Uterus (tissue), 4 donors: ENCODE measurements around the gene ANP32A. TPM values are rescaled to one million over a fixed set of nuclear protein-coding genes. Genes with fewer than 3 reads are reported as not detected.

ENCODE experiments used
- DNase-seq, 2 donors: peaks; one replicate each; pipeline ENCODE4 v3.0.0-alpha.2; 2019 to 2020
- H3K27ac ChIP-seq, 2 donors: fragments of 200-600 bp; sonication (generic); 1 replicate in 1 of 2; 2 replicates in 1 of 2; pipeline ENCODE4 v1.5.1; 2016 to 2018
- H3K27me3 ChIP-seq, 2 donors: fragments of 200-600 bp; sonication (generic); one replicate each; pipeline ENCODE4 v1.5.1; 2018 to 2019; ENCODE audit warnings: control low read depth in 1 of 2
- H3K36me3 ChIP-seq, 2 donors: fragments of 200-600 bp; sonication (generic); one replicate each; pipeline ENCODE4 v1.5.1; 2019; ENCODE audit warnings: control low read depth in 1 of 2
- H3K4me1 ChIP-seq, 2 donors: fragments of 200-600 bp; sonication (generic); one replicate each; pipeline ENCODE4 v1.5.1; 2018 to 2019; ENCODE audit warnings: control low read depth in 1 of 2
- H3K4me3 ChIP-seq, 2 donors: fragments of 200-600 bp; sonication (generic); 1 replicate in 1 of 2; 2 replicates in 1 of 2; pipeline ENCODE4 v1.5.1; 2018 to 2019; ENCODE audit warnings: mild to moderate bottlenecking in 1 of 2
- H3K9me3 ChIP-seq, 2 donors: fragments of 200-600 bp; sonication (generic); one replicate each; pipeline ENCODE4 v1.5.1; 2019; ENCODE audit warnings: control low read depth in 1 of 2
- CTCF ChIP-seq, 4 experiments: fragments of 200-600 bp in 2 of 4; fragments of 450-650 bp in 2 of 4; sonication (generic) in 2 of 4; IDR thresholded peaks; one replicate each; pipeline ENCODE4 v1.5.1; 2016 to 2019; ENCODE audit warnings: antibody characterized with exemption in 4 of 4, mild to moderate bottlenecking in 2 of 4, moderate library complexity in 1 of 4
- POLR2A ChIP-seq, 2 donors: fragments of 450-650 bp; IDR thresholded peaks; one replicate each; pipeline ENCODE4 v1.6.1; 2016; ENCODE audit warnings: antibody characterized with exemption in 2 of 2, mild to moderate bottlenecking in 1 of 2, moderate library complexity in 1 of 2
- intact Hi-C: fragments of 100-400 bp; cut with DNase I; formaldehyde crosslinking; loops from one replicate; pipeline ENCODE4 v1.15.1; 2023; ENCODE audit warnings: low total_unique reads
- total RNA-seq, 4 donors: library from RNA; depleted of rRNA in 3 of 4; stranded (reverse); fragments of >200 nt in 3 of 4; gene quantifications; one replicate each; pipeline versions ENCODE4 v1.1.0 to v1.2.4, GENCODE V29; 2014 to 2023
- donor health status: DM: yes; HTN: yes; CAD: no.

The ANP32A gene
- total RNA-seq, 4 donors from 2014 or later, result 32.1 to 117 (median 105) TPM

GRCh38 chr15:68798346-68799094 is 22.2 kb downstream of the ANP32A start:
- Histone ChIP-seq H3K4me3 (no peak overlapping the region), H3K27me3 (no peaks in the 10 kb centered on the region), H3K27ac (peak overlapping the region; percentile 33 to 50), H3K36me3 (no peaks in the 10 kb centered on the region), H3K4me1 (peaks cover 6 to 10% of the 10 kb centered on the region in 2 donors), H3K9me3 (no peaks in the 10 kb centered on the region)
- TF ChIP-seq POLR2A (IDR thresholded peaks at IDR 0.05) (no peak), CTCF (IDR thresholded peaks at IDR 0.05) (no peak)
- DNase-seq, result no peak
- intact Hi-C loops, result no loop called here

GRCh38 chr15:68797599-68798345 is 22.9 kb downstream of the ANP32A start:
- Histone ChIP-seq H3K4me3 (no peak overlapping the region), H3K27me3 (no peaks in the 10 kb centered on the region), H3K36me3 (no peaks in the 10 kb centered on the region), H3K27ac (peak overlapping the region; percentile 33 to 50), H3K9me3 (no peaks in the 10 kb centered on the region), H3K4me1 (peaks cover 6 to 10% of the 10 kb centered on the region in 2 donors)
- TF ChIP-seq CTCF (IDR thresholded peaks at IDR 0.05) (no peak), POLR2A (IDR thresholded peaks at IDR 0.05) (no peak)
- no peak for DNase-seq
- intact Hi-C loops, result no loop called here

- H3K36me3 ChIP-seq, result no peaks in the 10 kb centered on the region
- no peak overlapping the region for H3K4me3 ChIP-seq
- DNase-seq, result no peak
- H3K27ac ChIP-seq, result peak overlapping the region; percentile 33 to 50
- TF ChIP-seq POLR2A (IDR thresholded peaks at IDR 0.05), result no peak
- no peak for TF ChIP-seq CTCF (IDR thresholded peaks at IDR 0.05)
- no peaks in the 10 kb centered on the region for H3K9me3 ChIP-seq
- intact Hi-C loops, result no loop called here
- H3K27me3 ChIP-seq, result no peaks in the 10 kb centered on the region
- H3K4me1 ChIP-seq, result peaks cover 6 to 10% of the 10 kb centered on the region in 2 donors
These were observed 23.5 kb downstream of the ANP32A start for GRCh38 chr15:68797191-68797590.

GRCh38 chr15:68796576-68796975 is 24.1 kb downstream of the ANP32A start:
- H3K4me1 ChIP-seq, result peaks cover 6 to 10% of the 10 kb centered on the region in 2 donors
- no peaks in the 10 kb centered on the region for H3K36me3 ChIP-seq
- no peaks in the 10 kb centered on the region for H3K27me3 ChIP-seq
- intact Hi-C loops, result no loop called here
- TF ChIP-seq CTCF (IDR thresholded peaks at IDR 0.05) (no peak), POLR2A (IDR thresholded peaks at IDR 0.05) (no peak)
- no peak for DNase-seq
- H3K27ac ChIP-seq, result peak overlapping the region in 1 of 2 donors; percentile 88
- H3K4me3 ChIP-seq, result no peak overlapping the region
- no peaks in the 10 kb centered on the region for H3K9me3 ChIP-seq

- H3K27ac ChIP-seq, result peak overlapping the region; percentile 64 to 88
- H3K4me3 ChIP-seq, result peak overlapping the region in 1 of 2 donors; percentile 9
These were observed 25.3 kb downstream of the ANP32A start for GRCh38 chr15:68795298-68795848.

More at GRCh38 chr15:68795298-68795848, 25.3 kb downstream of the ANP32A start:
- Histone ChIP-seq H3K4me1 (peaks cover 6 to 10% of the 10 kb centered on the region in 2 donors), H3K9me3 (no peaks in the 10 kb centered on the region), H3K27me3 (no peaks in the 10 kb centered on the region), H3K36me3 (no peaks in the 10 kb centered on the region)
- TF ChIP-seq POLR2A (IDR thresholded peaks at IDR 0.05), result peak; percentile 39 to 70
- no peak for TF ChIP-seq CTCF (IDR thresholded peaks at IDR 0.05)
- intact Hi-C loops, result no loop called here
- peak; percentile 81 to 85 for DNase-seq
